Bronchial epithelial cell (primary cell): ENCODE results near the gene RNASET2. TPM values are rescaled to one million over a fixed set of nuclear protein-coding genes. Genes with fewer than 3 reads are reported as not detected.

Source experiments
- DNase-seq: peaks from one replicate; pipeline ENCODE4 v3.0.0-alpha.2; 2010; ENCODE audit warnings: low read depth
- FAIRE-seq: peaks from 2 replicates; lab custom pipeline; 2011; peaks lifted over from hg19 to GRCh38; lab: Jason Lieb, UNC
- H3K27me3 ChIP-seq: 2 replicates; pipeline ENCODE4 v1.5.1; 2011; ENCODE audit warnings: low read length; ENCODE audit not compliant: control insufficient read depth, insufficient read depth
- H3K36me3 ChIP-seq: 2 replicates; pipeline ENCODE4 v1.5.1; 2011; ENCODE audit warnings: low read length; ENCODE audit not compliant: control insufficient read depth, insufficient read depth
- H3K4me3 ChIP-seq: 2 replicates; pipeline ENCODE4 v1.5.1; 2011; ENCODE audit warnings: mild to moderate bottlenecking, low read depth, low read length, control low read depth
- total RNA-seq: library from RNA; depleted of rRNA; stranded (reverse); fragments of >200 nt; gene quantifications from 2 replicates; pipeline ENCODE4 v1.2.1, GENCODE V29; 2014
- TF ChIP-seq, protein P1 (sequence below): IDR thresholded peaks from 2 replicates; pipeline ENCODE4 v1.5.1; 2011; ENCODE audit warnings: mild to moderate bottlenecking, moderate library complexity, low read length, control low read depth, inconsistent platforms; ENCODE audit not compliant: insufficient read depth, severe bottlenecking

RNASET2 gene, protein sequence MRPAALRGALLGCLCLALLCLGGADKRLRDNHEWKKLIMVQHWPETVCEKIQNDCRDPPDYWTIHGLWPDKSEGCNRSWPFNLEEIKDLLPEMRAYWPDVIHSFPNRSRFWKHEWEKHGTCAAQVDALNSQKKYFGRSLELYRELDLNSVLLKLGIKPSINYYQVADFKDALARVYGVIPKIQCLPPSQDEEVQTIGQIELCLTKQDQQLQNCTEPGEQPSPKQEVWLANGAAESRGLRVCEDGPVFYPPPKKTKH
- 13.2 and 15.0 TPM in 2 replicates for total RNA-seq

DNA sequence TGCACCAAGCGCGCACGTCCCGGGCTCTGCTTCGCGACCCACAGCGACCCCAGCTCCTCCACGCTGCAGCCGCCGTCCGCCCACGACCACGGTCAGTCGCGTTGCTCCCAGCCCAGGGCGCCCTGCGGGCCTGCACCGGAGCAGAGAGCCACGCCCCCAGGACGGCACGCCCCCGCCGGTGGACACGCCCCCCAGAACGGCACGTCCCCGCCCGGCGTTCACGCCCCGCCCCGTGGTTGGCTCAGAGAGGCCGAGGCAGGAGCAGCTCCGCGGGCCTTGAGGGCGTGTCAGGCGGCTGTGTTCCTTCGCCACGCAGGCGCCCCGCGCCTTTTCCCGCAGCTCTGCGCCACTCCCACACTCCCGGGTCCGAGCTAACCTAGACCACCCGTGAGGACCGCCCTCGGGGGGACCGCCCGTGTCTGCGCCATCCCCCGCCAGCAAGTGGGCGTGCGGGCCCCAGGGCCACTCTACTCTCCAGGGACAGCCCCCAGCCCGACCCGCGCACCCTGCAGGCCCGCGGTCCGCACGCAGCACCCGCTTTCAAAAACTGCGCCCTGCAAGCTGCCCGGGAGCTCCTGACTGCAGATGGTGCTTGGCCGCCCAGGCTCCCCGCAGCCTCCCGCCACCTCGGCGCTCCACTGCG lies at the start of gene RNASET2:
TSS of gene RNASET2 (minus strand) at position 107 of the 643 bp plus-strand sequence. CDS start 368 bp downstream, outside the sequence.
- peak; percentile 69 for DNase-seq
- no peak for FAIRE-seq
- TF ChIP-seq, protein P1, sequence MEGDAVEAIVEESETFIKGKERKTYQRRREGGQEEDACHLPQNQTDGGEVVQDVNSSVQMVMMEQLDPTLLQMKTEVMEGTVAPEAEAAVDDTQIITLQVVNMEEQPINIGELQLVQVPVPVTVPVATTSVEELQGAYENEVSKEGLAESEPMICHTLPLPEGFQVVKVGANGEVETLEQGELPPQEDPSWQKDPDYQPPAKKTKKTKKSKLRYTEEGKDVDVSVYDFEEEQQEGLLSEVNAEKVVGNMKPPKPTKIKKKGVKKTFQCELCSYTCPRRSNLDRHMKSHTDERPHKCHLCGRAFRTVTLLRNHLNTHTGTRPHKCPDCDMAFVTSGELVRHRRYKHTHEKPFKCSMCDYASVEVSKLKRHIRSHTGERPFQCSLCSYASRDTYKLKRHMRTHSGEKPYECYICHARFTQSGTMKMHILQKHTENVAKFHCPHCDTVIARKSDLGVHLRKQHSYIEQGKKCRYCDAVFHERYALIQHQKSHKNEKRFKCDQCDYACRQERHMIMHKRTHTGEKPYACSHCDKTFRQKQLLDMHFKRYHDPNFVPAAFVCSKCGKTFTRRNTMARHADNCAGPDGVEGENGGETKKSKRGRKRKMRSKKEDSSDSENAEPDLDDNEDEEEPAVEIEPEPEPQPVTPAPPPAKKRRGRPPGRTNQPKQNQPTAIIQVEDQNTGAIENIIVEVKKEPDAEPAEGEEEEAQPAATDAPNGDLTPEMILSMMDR = no peak

DNA sequence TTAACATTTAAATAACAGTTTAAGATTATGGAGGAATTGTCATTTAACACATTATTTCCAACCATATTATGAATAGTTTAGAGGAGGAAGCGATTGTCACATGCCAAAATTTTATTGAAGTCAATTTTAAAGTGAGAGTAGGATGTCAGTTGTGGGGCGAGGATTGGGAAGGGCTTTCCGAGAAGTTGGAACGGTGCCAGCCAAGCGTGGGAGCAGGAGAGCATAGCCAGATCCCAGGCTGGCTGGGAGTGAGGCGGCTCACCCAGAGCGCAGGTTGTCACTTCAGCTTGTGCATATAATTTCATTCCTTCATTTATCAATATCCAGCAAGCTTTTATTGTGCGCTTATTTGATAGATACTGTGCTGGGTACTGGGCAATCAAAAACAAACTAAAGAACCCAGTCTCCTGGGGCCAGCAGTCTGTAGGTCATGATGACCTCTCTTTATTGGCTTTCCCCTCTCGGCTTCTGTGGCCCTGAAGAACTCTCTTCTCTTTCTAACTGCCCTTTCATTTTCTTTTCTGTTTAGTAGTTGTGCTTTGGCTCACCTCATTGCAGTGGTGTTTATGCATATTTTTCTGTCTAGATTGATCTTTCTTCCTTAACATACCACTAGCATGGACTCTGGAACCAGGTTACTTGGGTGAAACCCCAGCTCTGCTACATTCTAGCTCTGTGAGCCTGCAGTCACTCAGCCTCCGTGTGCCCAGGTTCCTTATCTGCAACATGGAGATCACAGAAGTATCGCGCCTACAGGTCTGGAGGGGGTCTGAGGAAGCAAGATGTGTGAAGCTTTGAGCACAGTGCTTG lies 49.2 kb upstream of the RNASET2 start:
- no peak for DNase-seq
- TF ChIP-seq, protein P1 = no peak
- no peak for FAIRE-seq
- H3K4me3 ChIP-seq = no peak overlapping the region
- H3K36me3 ChIP-seq = peaks cover 1% of the 10 kb centered on the region
- H3K27me3 ChIP-seq = no peaks in the 10 kb centered on the region

More for the DNA sequence above, at the start of gene RNASET2:
- no peaks in the 10 kb centered on the region for H3K36me3 ChIP-seq
- H3K4me3 ChIP-seq = peak within 1 kb of the TSS; percentile 71
- H3K27me3 ChIP-seq = no peaks in the 10 kb centered on the region

DNA sequence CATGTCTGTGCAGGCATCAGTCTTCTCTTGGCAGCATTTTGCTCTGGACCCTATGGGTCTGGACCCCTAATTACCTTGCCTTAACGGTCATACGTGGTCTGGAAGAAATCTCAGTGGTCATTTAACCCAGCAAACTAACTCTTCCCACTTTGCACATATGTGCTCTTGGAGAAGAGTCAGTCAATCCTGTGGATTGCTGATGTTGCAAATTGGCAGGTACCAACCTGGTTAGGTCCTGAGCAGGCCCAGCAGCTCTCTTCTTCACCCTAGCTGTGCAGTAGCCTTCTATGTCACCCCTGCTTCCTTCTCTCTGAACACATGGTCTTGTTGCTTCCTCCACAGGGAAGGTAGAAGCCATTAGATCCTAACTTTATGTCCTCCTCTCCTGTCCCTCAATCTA lies 44.4 kb upstream of the RNASET2 start:
- Histone ChIP-seq H3K36me3 (no peaks in the 10 kb centered on the region), H3K4me3 (no peak overlapping the region), H3K27me3 (no peaks in the 10 kb centered on the region)
- TF ChIP-seq, protein P1 = no peak
- FAIRE-seq (no peak), DNase-seq (no peak)

DNA sequence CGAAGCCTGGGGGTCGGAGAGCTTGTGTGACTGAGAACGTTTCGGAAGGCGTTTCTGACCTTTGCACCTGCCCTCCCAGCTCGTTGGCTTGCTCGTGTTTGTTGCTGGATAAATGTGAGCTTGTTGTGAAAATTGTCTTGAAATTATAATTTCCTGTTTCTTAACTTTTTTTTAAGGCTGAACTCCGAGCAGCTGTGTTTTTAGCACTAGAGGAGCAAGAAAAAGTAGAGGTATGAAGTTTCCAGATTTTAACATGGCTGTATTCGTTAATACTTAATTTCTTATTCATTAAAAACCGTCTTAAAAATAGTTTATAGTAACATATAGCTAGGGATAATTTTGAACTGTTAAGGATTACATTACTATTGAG lies 43.5 kb upstream of the RNASET2 start:
- FAIRE-seq (no peak), DNase-seq (no peak)
- no peaks in the 10 kb centered on the region for H3K27me3 ChIP-seq
- peak overlapping the region; percentile 97 for H3K4me3 ChIP-seq
- TF ChIP-seq, protein P1 = no peak
- H3K36me3 ChIP-seq = no peaks in the 10 kb centered on the region

DNA sequence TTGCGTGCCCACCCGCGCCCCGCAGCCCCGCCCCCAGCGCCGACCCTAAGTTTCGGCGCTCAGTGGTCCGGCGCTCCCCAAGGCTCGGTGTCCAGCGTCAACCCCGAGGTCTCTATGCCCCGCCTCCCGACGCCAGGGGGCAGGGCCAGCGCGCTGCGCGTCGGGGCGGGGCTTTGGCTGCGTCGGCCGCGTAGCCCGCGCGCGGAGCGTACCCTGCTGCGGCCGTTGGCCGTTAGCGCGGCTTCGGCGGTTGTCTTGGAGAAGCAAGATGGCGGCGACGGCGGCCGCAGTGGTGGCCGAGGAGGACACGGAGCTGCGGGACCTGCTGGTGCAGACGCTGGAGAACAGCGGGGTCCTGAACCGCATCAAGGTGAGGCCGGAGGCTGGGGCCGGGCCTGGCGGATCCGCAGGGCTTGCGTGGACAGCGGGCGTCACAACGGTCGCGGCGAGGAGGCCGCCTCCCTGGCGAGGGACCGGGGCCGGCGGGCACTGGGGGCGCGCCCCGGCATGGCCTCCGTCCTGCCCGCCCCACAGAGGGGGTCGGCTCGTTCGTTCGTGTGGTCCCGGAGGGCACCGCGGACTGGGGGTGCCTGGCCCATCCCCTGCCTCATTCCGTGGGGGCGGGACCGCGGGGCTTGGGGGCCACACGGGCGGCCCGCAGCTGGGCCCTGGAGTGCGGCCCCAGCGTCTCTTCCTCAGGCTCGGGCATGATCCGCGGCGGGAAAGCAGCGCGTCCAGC lies 43.0 kb upstream of the RNASET2 start, which contains the start of gene CEP43:
TSS of gene CEP43 (plus strand) at position 253 of the 739 bp plus-strand sequence. CDS start at position 269, 16 bp downstream.
- peak; percentile 79 for DNase-seq
- no peaks in the 10 kb centered on the region for H3K36me3 ChIP-seq
- no peaks in the 10 kb centered on the region for H3K27me3 ChIP-seq
- no peak for FAIRE-seq
- H3K4me3 ChIP-seq = peak within 1 kb of the TSS; percentile 97
- TF ChIP-seq, protein P1 = no peak
